GM18861 (cell line): Measurements from ENCODE around the gene TMEM218.
A peak's percentile ranks its signal among the peaks of the same experiment; 100 is the strongest.

ENCODE experiments used
- ATAC-seq: cut with Tn5 transposase; IDR thresholded peaks from one replicate; pipeline ENCODE4 v1.9.1; 2021; ENCODE audit not compliant: unreplicated experiment

The TMEM218 gene

GRCh38 chr11:125111343-125112207, at the start of gene TMEM218:
Gene TMEM218 (minus strand): TSS chr11:125111626. CDS start chr11:125102241, 9,385 bp downstream.
- ATAC-seq = peak; percentile 98

GRCh38 chr11:125157953-125158680, 46.7 kb upstream of the TMEM218 start:
- ATAC-seq = no peak

DNA sequence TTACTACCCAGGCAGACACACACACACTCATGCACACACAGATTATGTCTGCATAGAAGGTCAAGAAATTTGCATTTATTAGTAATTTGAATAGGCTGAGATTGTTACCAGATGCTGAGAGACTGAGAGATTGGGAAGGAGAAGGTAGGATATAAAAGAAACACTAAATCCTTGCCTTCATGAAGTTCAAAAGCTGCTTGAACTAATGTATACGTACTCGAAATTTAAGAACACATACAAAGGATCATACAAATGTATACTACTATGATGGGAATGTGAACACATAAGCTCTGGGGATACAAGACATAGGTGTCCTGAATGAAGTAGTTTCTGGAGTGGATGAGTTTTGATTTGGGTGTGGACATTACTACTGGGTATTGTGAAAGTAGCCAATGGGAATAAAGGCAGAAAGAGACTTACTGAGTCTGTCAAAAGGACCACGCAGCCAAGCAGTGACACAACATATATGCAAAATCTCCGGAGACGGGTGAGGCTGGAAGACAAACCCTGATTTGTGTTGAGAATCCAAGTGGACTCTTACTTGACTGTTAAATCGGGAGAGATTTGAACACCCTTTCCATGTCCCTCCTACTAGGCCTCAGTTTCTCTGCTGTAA, 45.8 kb upstream of the TMEM218 start:
- no peak for ATAC-seq

GRCh38 chr11:125156346-125157117, 45.1 kb upstream of the TMEM218 start:
- no peak for ATAC-seq

GRCh38 chr11:125155767-125156166, 44.3 kb upstream of the TMEM218 start:
- ATAC-seq = no peak

GRCh38 chr11:125155100-125155444, 43.6 kb upstream of the TMEM218 start:
- ATAC-seq = no peak

DNA sequence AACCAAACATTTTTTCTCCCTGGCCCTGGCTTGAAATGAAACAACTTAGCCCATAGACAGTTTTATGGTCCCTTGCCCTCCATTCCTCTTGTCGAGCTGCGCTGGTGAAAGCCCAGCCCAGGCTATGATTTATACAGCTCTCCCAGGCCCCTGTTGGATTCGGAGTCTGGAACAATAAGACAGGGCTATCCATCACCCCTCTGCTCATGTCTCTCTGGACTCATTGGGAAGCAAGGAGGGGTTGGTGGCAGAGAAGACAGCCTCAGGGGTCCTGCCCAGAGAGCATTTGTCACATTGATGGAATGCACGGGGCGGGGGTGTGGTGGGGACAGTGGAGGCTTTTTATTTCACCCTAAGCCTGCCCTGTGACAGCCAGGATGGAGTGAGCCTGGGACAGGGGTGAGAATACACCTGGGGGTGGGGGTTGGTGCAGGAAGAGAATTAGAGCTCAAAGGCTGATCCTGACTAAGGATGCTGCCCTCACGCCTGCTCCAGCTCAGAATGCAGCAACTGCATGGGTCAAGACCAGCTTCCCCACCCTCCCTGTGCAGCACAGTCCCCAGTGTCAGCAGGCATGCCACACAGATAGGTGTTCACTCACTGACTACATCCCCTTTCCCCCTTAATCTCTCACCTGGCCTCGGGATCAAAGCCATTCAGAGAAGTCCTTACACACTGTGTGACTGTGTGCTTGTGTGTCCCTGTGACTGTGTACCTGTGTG, 43.1 kb upstream of the TMEM218 start:
- ATAC-seq = no peak

- no peak for ATAC-seq
Observed at GRCh38 chr11:125153837-125154236, 42.4 kb upstream of the TMEM218 start.

- no peak for ATAC-seq
Observed at GRCh38 chr11:125148743-125149142, 37.3 kb upstream of the TMEM218 start.

DNA sequence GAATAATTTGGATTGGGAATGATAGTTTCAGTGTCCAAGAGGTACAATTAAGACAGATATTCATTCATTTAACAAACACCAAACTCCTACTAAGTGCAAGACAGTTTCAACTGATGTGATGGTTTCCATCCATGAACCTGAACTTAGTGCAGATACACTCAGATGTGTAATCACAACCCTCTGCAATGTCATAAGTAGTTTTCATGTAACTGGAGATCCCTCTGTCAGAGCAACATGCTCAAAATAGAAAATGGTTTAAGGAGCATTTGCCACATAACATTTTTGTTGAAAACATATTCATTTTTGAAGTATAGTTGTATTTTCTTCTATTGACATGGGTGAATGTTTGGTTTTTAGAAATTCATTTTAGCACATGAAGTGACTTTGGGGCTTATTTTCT, 36.6 kb upstream of the TMEM218 start:
- no peak for ATAC-seq

DNA sequence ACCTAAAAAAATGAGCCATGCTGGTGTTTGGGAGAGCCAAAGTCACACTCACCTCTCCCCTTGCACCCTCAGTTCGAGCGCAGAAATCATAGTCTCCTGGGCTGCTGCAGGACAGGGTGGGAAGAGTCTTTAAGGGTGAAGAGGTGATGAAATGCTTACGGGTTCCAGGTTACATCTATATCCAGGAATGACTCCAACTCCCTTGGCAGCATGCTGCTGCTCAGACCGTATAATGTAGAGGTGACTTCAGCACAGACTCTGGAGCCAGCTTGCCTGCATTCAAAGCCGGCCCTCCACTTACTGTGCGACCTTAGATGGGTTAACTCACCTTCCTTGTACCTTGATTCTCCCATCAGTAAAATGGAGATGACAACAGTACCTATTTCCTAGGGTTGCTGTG, 35.9 kb upstream of the TMEM218 start:
- no peak for ATAC-seq

DNA sequence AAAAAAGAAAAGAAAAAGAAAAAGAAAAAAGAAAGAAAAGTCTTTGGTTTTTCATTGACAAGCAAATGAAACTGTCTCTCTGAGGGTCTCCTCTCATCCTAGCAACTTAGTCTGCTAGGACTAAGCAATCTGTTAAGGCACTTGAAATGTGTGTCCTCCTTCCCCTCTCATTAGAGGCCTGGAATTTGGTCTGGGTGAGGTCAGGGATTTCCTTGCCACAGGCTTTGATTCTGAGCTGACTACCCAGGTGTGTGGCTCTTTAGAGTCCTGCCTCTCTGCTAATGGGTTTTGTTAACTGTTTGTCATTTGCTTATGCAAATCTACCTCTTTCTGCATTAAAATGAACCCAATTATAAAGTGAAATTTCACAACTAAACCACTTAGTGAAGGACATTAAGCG, 34.8 kb upstream of the TMEM218 start:
- no peak for ATAC-seq

- peak; percentile 70 for ATAC-seq
Observed at GRCh38 chr11:125141686-125142535, 30.5 kb upstream of the TMEM218 start.

GRCh38 chr11:125141178-125141577, 29.8 kb upstream of the TMEM218 start:
- ATAC-seq = no peak

- ATAC-seq = no peak
Observed at GRCh38 chr11:125140233-125140632, 28.8 kb upstream of the TMEM218 start.

DNA sequence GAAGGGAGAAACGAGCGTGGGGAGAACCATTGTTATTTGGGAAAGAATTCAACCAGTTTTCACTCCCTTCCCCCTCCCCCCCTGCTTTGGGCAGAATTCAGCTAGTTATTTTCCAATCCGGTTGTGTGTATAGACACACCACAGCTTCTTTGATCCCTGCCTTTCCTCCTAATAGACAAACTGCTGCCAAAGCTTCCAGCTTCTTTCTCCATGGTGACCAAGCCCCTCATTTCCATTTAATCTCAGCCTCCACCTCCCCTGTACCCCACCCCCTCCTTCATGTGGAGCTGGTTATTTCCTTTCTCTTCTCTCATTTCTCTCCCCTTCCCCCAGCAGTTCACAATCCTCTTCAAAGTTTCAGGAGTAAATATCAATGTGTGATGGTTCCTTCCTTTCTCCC, 28.4 kb upstream of the TMEM218 start:
- ATAC-seq = no peak

GRCh38 chr11:125138966-125139365, 27.5 kb upstream of the TMEM218 start:
- no peak for ATAC-seq

DNA sequence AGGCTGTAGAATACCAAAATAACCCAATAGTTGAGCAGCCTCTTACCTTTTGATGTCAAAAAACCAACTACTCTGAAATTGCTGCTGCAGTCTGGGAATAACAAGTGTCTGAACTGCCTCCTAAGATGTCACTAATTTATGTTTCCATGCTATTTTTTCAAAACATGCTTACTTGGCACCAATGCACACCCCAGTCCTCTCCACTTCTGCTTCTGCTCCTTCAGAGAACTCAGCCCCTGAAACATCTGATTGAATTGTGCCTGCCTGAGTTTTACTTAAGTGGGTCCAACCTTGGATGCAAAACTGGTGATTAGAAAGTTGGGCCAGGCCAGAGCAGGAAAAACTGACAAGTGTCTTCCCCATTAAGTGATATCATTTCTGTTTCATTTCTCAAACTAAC, 24.6 kb upstream of the TMEM218 start:
- ATAC-seq = no peak

- no peak for ATAC-seq
Observed at GRCh38 chr11:125132596-125132995, 21.2 kb upstream of the TMEM218 start.

- no peak for ATAC-seq
Observed at GRCh38 chr11:125132071-125132470, 20.6 kb upstream of the TMEM218 start.
